ENCODE measurements around the gene SPATA31E1.
"Not testable (repeated sequence)": the region's sequence is repeated elsewhere in the genome, so short reads cannot be mapped to it uniquely, and the experiment has no call there.

SPATA31E1 gene

DNA sequence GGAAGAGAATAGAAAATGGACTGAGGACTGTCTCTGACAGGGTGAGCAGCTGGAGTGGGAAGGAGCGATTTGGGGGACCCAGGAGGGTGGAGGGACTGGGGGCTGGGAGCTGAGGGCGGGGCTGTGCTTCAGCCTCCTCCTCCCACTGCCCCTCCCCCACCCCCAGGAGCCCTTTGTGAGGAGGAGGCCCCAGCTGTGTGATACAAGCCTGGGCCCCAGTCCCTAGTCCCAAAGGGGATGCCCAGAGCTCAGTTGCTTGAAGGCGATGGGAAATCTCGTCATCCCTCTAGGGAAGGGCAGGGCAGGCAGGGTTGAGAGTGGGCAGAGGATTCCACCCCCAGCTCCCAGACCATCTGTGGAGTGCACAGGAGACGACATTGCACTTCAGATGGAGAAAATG is at the start of gene SPATA31E1:
SPATA31E1 (plus strand) TSS at position 251 of the 400 bp plus-strand sequence; CDS start at position 266, 15 bp downstream.
- Histone ChIP-seq H3K4me3 (ENCODE audit: low read length in 2 of 2) (no peak within 1 kb of the TSS), H3K9ac (ENCODE audit: low read depth in 1 of 2, low read length in 2 of 2) (no peak within 1 kb of the TSS), H3K4me1 (ENCODE audit: control insufficient read depth in 2 of 2, insufficient read depth in 2 of 2, low read length in 2 of 2) (peaks cover 2 to 3% of the 10 kb centered on the region in 2 donors), H3K27me3 (ENCODE audit: control insufficient read depth in 2 of 2, insufficient read depth in 2 of 2, low read length in 2 of 2) (no peaks in the 10 kb centered on the region), H3K9me3 (ENCODE audit: control insufficient read depth in 2 of 2, low read length in 2 of 2) (no peaks in the 10 kb centered on the region), H3K36me3 (ENCODE audit: control insufficient read depth in 2 of 2, insufficient read depth in 2 of 2, low read length in 2 of 2) (no peaks in the 10 kb centered on the region), H3K27ac (ENCODE audit: low read depth in 2 of 2, low read length in 2 of 2) (no peak within 1 kb of the TSS)

- H3K9me3 ChIP-seq (ENCODE audit: control insufficient read depth in 2 of 2, low read length in 2 of 2) = no peaks in the 10 kb centered on the region
- H3K4me1 ChIP-seq (ENCODE audit: control insufficient read depth in 2 of 2, insufficient read depth in 2 of 2, low read length in 2 of 2) = no peaks in the 10 kb centered on the region
- no peak overlapping the region for H3K9ac ChIP-seq (ENCODE audit: low read depth in 1 of 2, low read length in 2 of 2)
- H3K4me3 ChIP-seq (ENCODE audit: low read length in 2 of 2) = no peak overlapping the region
- H3K27ac ChIP-seq (ENCODE audit: low read depth in 2 of 2, low read length in 2 of 2) = no peak overlapping the region
- peaks cover 0 to 2% of the 10 kb centered on the region in 2 donors for H3K27me3 ChIP-seq (ENCODE audit: control insufficient read depth in 2 of 2, insufficient read depth in 2 of 2, low read length in 2 of 2)
- no peaks in the 10 kb centered on the region for H3K36me3 ChIP-seq (ENCODE audit: control insufficient read depth in 2 of 2, insufficient read depth in 2 of 2, low read length in 2 of 2)
Observed at GRCh38 chr9:87834357-87834756, 48.3 kb upstream of the SPATA31E1 start.

DNA sequence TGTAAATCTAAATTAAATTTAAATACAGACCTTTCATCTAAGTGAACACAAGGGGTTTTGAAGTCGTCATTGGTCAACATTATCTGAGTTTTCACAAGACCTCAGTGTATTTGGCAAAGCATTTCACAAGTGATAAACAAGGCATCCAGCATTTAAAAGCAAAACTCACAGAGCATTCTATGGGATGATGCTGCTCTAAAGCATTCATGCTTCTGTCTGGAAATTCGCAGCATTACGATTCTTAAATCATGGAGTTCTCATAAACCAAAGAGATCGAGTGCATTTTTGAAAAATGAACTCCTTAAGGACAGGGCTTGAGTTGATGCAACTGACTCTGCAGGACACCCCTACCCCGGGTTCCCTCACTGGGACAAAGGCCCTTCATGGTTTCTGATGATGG is 46.1 kb upstream of the SPATA31E1 start:
- Histone ChIP-seq H3K4me1 (ENCODE audit: control insufficient read depth in 2 of 2, insufficient read depth in 2 of 2, low read length in 2 of 2) (no peaks in the 10 kb centered on the region), H3K36me3 (ENCODE audit: control insufficient read depth in 2 of 2, insufficient read depth in 2 of 2, low read length in 2 of 2) (no peaks in the 10 kb centered on the region), H3K9ac (ENCODE audit: low read depth in 1 of 2, low read length in 2 of 2) (no peak overlapping the region), H3K27ac (ENCODE audit: low read depth in 2 of 2, low read length in 2 of 2) (no peak overlapping the region), H3K27me3 (ENCODE audit: control insufficient read depth in 2 of 2, insufficient read depth in 2 of 2, low read length in 2 of 2) (peaks cover 0 to 2% of the 10 kb centered on the region in 2 donors), H3K9me3 (ENCODE audit: control insufficient read depth in 2 of 2, low read length in 2 of 2) (no peaks in the 10 kb centered on the region), H3K4me3 (ENCODE audit: low read length in 2 of 2) (no peak overlapping the region)

DNA sequence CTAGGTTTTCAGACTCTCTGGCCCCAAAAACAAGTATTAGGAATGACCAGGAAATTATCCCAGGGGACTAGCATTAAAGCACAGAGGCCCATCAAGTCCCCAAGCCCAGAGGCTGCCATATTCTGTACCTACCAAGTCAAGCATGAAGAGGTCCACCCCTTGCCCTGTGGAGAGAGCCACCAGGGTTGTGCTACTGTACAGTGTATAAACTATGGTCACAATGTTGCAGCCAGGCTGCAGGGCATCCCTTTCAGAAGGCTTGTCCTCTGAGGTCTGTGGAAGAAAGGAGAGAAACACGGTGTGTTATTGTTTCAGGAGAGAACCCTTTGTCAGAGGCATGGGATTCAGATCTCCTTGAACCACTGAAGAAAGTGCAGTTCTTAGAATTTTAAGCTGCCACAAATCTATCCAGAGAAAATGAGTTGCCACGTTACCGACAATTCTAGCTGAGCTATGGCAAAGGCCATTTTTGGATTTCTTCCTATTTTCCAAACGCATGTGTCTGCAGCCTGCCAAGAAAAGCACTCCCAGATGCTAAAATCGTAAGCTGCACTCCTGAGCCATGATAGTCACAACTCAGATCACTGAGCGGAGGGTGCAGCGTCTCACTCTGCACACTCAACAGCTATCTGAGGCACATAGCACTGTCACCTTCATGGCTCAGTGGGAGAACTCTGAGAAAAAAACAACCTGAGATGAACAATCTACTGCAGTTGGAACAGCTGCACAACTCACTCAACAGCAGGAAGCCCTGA is 45.5 kb upstream of the SPATA31E1 start:
- H3K36me3 ChIP-seq (ENCODE audit: control insufficient read depth in 2 of 2, insufficient read depth in 2 of 2, low read length in 2 of 2) = no peaks in the 10 kb centered on the region
- no peak overlapping the region for H3K27ac ChIP-seq (ENCODE audit: low read depth in 2 of 2, low read length in 2 of 2)
- peaks cover 0 to 2% of the 10 kb centered on the region in 2 donors for H3K27me3 ChIP-seq (ENCODE audit: control insufficient read depth in 2 of 2, insufficient read depth in 2 of 2, low read length in 2 of 2)
- no peak overlapping the region for H3K4me3 ChIP-seq (ENCODE audit: low read length in 2 of 2)
- no peak overlapping the region for H3K9ac ChIP-seq (ENCODE audit: low read depth in 1 of 2, low read length in 2 of 2)
- H3K4me1 ChIP-seq (ENCODE audit: control insufficient read depth in 2 of 2, insufficient read depth in 2 of 2, low read length in 2 of 2) = no peaks in the 10 kb centered on the region
- no peaks in the 10 kb centered on the region for H3K9me3 ChIP-seq (ENCODE audit: control insufficient read depth in 2 of 2, low read length in 2 of 2)

- H3K27me3 ChIP-seq (ENCODE audit: control insufficient read depth in 2 of 2, insufficient read depth in 2 of 2, low read length in 2 of 2) = peaks cover 0 to 2% of the 10 kb centered on the region in 2 donors
- no peak overlapping the region for H3K9ac ChIP-seq (ENCODE audit: low read depth in 1 of 2, low read length in 2 of 2)
- H3K4me1 ChIP-seq (ENCODE audit: control insufficient read depth in 2 of 2, insufficient read depth in 2 of 2, low read length in 2 of 2) = no peaks in the 10 kb centered on the region
- H3K27ac ChIP-seq (ENCODE audit: low read depth in 2 of 2, low read length in 2 of 2) = no peak overlapping the region
- H3K9me3 ChIP-seq (ENCODE audit: control insufficient read depth in 2 of 2, low read length in 2 of 2) = no peaks in the 10 kb centered on the region
- H3K36me3 ChIP-seq (ENCODE audit: control insufficient read depth in 2 of 2, insufficient read depth in 2 of 2, low read length in 2 of 2) = no peaks in the 10 kb centered on the region
- no peak overlapping the region for H3K4me3 ChIP-seq (ENCODE audit: low read length in 2 of 2)
Observed at GRCh38 chr9:87840134-87840533, 42.5 kb upstream of the SPATA31E1 start.

- Histone ChIP-seq H3K36me3 (ENCODE audit: control insufficient read depth in 2 of 2, insufficient read depth in 2 of 2, low read length in 2 of 2) (no peaks in the 10 kb centered on the region), H3K27ac (ENCODE audit: low read depth in 2 of 2, low read length in 2 of 2) (no peak overlapping the region), H3K9ac (ENCODE audit: low read depth in 1 of 2, low read length in 2 of 2) (no peak overlapping the region), H3K27me3 (ENCODE audit: control insufficient read depth in 2 of 2, insufficient read depth in 2 of 2, low read length in 2 of 2) (no peaks in the 10 kb centered on the region), H3K4me1 (ENCODE audit: control insufficient read depth in 2 of 2, insufficient read depth in 2 of 2, low read length in 2 of 2) (no peaks in the 10 kb centered on the region), H3K9me3 (ENCODE audit: control insufficient read depth in 2 of 2, low read length in 2 of 2) (no peaks in the 10 kb centered on the region), H3K4me3 (ENCODE audit: low read length in 2 of 2) (no peak overlapping the region)
Observed at GRCh38 chr9:87842878-87843585, 39.6 kb upstream of the SPATA31E1 start.

GRCh38 chr9:87844506-87844905 is 38.2 kb upstream of the SPATA31E1 start:
- Histone ChIP-seq H3K27ac (ENCODE audit: low read depth in 2 of 2, low read length in 2 of 2) (no peak overlapping the region), H3K4me1 (ENCODE audit: control insufficient read depth in 2 of 2, insufficient read depth in 2 of 2, low read length in 2 of 2) (no peaks in the 10 kb centered on the region), H3K9me3 (ENCODE audit: control insufficient read depth in 2 of 2, low read length in 2 of 2) (no peaks in the 10 kb centered on the region), H3K36me3 (ENCODE audit: control insufficient read depth in 2 of 2, insufficient read depth in 2 of 2, low read length in 2 of 2) (no peaks in the 10 kb centered on the region), H3K4me3 (ENCODE audit: low read length in 2 of 2) (no peak overlapping the region), H3K27me3 (ENCODE audit: control insufficient read depth in 2 of 2, insufficient read depth in 2 of 2, low read length in 2 of 2) (no peaks in the 10 kb centered on the region), H3K9ac (ENCODE audit: low read depth in 1 of 2, low read length in 2 of 2) (no peak overlapping the region)

GRCh38 chr9:87847817-87848216 is 34.9 kb upstream of the SPATA31E1 start:
- H3K4me1 ChIP-seq (ENCODE audit: control insufficient read depth in 2 of 2, insufficient read depth in 2 of 2, low read length in 2 of 2); H3K9me3 ChIP-seq (ENCODE audit: control insufficient read depth in 2 of 2, low read length in 2 of 2); H3K4me3 ChIP-seq (ENCODE audit: low read length in 2 of 2); H3K9ac ChIP-seq (ENCODE audit: low read depth in 1 of 2, low read length in 2 of 2); H3K27ac ChIP-seq (ENCODE audit: low read depth in 2 of 2, low read length in 2 of 2); H3K36me3 ChIP-seq (ENCODE audit: control insufficient read depth in 2 of 2, insufficient read depth in 2 of 2, low read length in 2 of 2); H3K27me3 ChIP-seq (ENCODE audit: control insufficient read depth in 2 of 2, insufficient read depth in 2 of 2, low read length in 2 of 2): not testable (repeated sequence)

DNA sequence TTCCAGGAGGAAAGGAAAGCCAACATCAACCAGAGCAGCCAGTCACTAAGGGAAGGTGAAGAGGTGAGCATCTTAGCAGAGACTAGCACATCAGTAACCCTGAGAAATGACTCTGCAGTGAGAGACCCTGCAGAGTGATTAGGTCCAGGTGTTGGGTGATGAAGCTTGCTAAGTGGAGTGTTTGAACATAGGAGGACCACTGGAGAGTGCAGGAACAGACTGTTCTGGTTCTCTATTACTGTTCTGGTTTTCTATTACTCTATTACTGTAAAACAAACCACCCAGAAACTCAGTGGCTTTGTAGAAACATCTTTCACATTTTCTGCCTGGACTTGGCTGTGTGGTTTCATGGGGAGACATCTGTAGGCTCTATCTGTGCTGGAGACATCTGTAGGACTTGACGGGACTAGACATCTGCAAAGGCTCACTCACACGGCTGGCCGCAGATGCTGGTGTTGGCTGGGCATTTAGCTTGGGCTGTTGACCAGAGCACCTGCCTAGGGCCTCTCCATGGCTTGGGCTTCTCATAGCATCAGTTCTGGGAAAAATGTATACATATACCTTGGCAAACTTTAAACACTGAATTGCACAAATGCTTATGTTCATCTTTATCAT is 33.4 kb upstream of the SPATA31E1 start:
- Histone ChIP-seq H3K4me1 (ENCODE audit: control insufficient read depth in 2 of 2, insufficient read depth in 2 of 2, low read length in 2 of 2) (no peaks in the 10 kb centered on the region), H3K36me3 (ENCODE audit: control insufficient read depth in 2 of 2, insufficient read depth in 2 of 2, low read length in 2 of 2) (no peaks in the 10 kb centered on the region), H3K4me3 (ENCODE audit: low read length in 2 of 2) (no peak overlapping the region), H3K27ac (ENCODE audit: low read depth in 2 of 2, low read length in 2 of 2) (no peak overlapping the region), H3K9ac (ENCODE audit: low read depth in 1 of 2, low read length in 2 of 2) (no peak overlapping the region), H3K27me3 (ENCODE audit: control insufficient read depth in 2 of 2, insufficient read depth in 2 of 2, low read length in 2 of 2) (no peaks in the 10 kb centered on the region), H3K9me3 (ENCODE audit: control insufficient read depth in 2 of 2, low read length in 2 of 2) (no peaks in the 10 kb centered on the region)

DNA sequence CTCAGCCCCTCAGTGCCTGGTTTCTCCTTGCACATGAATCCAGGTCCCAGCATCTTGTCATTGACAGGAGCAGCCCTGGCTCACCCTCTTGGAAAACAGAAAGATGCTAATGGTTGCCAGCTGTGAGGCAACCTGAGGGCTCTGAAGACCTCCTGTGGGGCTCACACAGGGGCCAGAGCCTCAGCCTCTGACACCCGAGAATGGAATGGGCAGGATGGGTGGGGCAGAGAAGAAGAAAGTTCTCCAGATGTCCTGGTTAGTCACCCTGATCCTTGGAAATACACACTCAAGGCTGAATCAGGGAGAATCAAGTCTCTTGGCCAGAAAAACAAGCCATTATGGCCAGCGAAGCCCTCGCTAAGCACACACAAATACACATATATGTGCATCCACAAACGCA is 32.3 kb upstream of the SPATA31E1 start:
- no peaks in the 10 kb centered on the region for H3K4me1 ChIP-seq (ENCODE audit: control insufficient read depth in 2 of 2, insufficient read depth in 2 of 2, low read length in 2 of 2)
- H3K27ac ChIP-seq (ENCODE audit: low read depth in 2 of 2, low read length in 2 of 2) = no peak overlapping the region

More for the DNA sequence above, 32.3 kb upstream of the SPATA31E1 start:
- Histone ChIP-seq H3K9me3 (ENCODE audit: control insufficient read depth in 2 of 2, low read length in 2 of 2) (no peaks in the 10 kb centered on the region), H3K36me3 (ENCODE audit: control insufficient read depth in 2 of 2, insufficient read depth in 2 of 2, low read length in 2 of 2) (no peaks in the 10 kb centered on the region), H3K9ac (ENCODE audit: low read depth in 1 of 2, low read length in 2 of 2) (no peak overlapping the region), H3K4me3 (ENCODE audit: low read length in 2 of 2) (no peak overlapping the region), H3K27me3 (ENCODE audit: control insufficient read depth in 2 of 2, insufficient read depth in 2 of 2, low read length in 2 of 2) (no peaks in the 10 kb centered on the region)
